ENCODE results near the gene BLNK.

Gene BLNK

GRCh38 chr10:96264938-96265337 lies 6.4 kb downstream of the BLNK start:
- DNase-seq (ENCODE audit: extremely low read depth in 1 of 2, low read depth in 1 of 2): no peak

DNA sequence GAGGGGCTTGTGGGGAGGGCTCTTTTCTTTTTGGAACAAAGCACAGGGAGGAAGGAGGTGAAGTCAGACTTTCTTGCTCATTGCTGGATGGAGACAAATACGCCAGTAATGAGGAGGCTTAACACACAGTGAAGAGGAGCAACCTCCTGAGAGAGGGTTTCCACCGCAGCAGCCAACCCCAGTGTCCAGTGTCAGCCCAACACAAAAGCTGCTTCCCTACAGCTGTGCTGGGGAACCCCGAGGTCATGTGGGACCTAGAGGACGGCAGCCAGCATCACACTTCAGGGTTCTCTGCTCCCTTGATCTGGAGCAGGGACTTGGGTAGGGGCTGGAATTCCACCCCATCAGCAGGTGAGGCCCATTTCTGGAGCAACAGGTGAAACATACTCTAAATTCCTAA lies 7.7 kb downstream of the BLNK start:
- no peak for DNase-seq (ENCODE audit: extremely low read depth in 1 of 2, low read depth in 1 of 2)

DNA sequence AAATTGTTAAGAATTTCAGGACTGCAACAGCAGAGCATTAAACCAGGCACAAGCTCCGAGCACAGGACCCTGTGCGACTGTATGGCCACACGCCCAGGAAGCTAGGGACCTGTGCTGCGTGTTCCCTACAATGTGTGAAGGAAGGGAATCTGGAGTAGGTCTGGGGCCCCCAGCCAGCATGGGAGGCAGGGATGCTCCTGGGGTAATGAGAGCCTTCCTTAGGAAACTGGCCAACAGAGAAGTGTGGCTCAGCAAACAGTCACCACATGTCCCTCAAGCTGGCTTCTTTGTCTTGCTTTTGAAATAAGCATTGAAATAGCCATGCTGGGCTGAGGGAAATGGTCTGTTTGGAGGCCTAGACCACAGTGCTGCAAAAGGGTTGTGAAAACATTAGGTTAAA lies 8.2 kb downstream of the BLNK start:
- DNase-seq (ENCODE audit: extremely low read depth in 1 of 2, low read depth in 1 of 2): no peak

DNA sequence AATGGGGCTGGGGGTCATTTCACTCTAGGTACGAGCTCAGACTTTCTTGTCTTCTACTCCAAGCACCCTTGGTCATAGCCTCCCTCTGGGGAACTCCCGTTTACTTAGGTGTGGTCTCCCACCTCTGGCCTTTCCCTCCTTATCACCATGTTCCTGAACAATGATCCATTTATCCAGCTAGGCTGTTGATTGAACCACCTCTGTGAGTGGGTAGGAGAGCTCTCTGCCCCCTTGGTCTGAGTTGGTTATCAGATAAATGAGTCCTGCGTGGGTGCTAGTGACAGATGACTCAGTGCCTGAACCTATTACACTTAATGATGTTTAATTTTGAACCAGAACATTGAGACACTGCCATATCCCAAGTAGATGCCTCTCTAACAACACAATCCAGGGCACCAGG lies 9.4 kb downstream of the BLNK start:
- DNase-seq (ENCODE audit: extremely low read depth in 1 of 2, low read depth in 1 of 2): no peak

- no peak for DNase-seq (ENCODE audit: extremely low read depth in 1 of 2, low read depth in 1 of 2)
These were observed 10.2 kb downstream of the BLNK start for GRCh38 chr10:96261132-96261531.

DNA sequence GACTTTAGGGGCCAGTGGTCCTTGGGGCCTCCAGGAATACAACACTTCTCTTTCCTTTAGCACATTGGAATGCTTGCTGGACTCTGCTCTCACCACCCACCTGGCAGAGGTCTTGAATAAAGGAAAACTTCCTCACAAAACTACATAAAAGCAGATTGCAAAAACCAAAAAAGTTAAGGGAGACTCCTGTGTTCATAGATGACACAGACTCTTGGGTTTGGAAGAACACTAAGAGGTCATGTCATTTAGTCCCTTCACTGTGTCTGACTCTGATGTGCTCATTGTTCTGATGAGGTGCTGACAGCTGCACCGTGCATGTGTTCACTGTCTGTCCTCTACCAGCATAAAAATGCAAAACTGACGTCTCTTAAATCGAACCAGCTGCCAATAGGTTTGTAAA lies 11.4 kb downstream of the BLNK start:
- no peak for DNase-seq (ENCODE audit: extremely low read depth in 1 of 2, low read depth in 1 of 2)

- DNase-seq (ENCODE audit: extremely low read depth in 1 of 2, low read depth in 1 of 2): no peak
These were observed 12.2 kb downstream of the BLNK start for GRCh38 chr10:96259150-96259549.

DNA sequence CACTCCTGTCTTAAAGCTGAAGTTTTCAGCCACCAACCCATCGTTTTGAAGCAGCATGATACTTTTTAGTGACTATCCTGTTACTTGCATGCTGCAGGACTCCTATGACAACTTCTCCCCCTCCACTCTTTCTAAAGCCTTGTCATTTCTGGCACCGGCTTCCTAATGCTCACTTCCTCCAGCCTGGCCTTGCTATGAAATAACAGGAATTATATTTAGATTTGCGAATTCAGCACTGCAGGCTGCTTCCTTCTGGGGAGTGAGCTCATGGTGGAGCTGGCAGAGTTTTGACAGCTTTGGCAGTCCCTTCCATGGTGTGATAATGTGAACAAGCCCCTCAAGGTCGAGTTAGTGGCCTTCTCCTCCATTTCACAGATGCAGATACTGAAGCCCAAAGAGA lies 13.4 kb downstream of the BLNK start:
- DNase-seq (ENCODE audit: extremely low read depth in 1 of 2, low read depth in 1 of 2): no peak

GRCh38 chr10:96255549-96256333 lies 15.6 kb downstream of the BLNK start:
- DNase-seq (ENCODE audit: extremely low read depth in 1 of 2, low read depth in 1 of 2): no peak

DNA sequence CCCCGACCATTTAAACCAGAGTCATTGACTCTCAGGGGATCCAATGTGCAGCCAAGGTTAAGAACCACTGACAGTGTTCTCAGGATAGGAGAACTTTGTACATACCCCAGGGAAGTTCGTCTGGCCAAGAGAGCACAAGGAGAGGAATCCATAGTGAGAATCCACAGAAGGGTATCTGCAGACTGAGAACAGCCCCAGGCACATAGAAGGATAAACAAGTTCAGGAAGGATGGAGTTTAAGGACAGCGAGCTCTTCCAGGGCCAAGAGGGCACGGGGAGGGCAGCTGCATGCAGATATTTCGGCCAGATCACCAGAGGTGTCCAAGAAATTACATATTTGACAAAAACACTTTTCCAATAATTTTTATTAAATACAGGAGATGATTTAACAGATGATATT lies 16.4 kb downstream of the BLNK start:
- DNase-seq (ENCODE audit: extremely low read depth in 1 of 2, low read depth in 1 of 2): no peak

- no peak for DNase-seq (ENCODE audit: extremely low read depth in 1 of 2, low read depth in 1 of 2)
These were observed 18.6 kb downstream of the BLNK start for GRCh38 chr10:96252730-96253129.

DNA sequence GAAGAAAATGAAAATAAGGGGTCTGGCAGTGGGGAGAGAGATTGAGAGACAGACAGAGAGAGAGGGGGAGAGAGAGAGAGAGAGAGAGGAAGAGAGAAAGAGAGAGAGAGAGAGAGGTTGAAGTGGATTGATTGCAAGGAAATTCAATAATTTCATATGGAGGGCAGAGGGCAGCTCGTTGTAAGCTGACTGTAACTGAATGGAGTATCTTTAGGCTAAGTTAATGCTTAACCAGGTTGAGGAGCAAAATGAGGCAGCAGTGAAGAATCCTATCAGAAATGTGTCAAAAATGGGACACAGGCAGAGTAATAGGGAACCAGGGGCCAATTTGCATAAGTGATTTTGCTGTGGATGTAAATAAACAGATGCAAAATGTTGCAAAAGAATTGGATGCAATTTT lies 21.0 kb downstream of the BLNK start:
- DNase-seq (ENCODE audit: extremely low read depth in 1 of 2, low read depth in 1 of 2): no peak

GRCh38 chr10:96249264-96249663 lies 22.1 kb downstream of the BLNK start:
- DNase-seq (ENCODE audit: extremely low read depth in 1 of 2, low read depth in 1 of 2): no peak

DNA sequence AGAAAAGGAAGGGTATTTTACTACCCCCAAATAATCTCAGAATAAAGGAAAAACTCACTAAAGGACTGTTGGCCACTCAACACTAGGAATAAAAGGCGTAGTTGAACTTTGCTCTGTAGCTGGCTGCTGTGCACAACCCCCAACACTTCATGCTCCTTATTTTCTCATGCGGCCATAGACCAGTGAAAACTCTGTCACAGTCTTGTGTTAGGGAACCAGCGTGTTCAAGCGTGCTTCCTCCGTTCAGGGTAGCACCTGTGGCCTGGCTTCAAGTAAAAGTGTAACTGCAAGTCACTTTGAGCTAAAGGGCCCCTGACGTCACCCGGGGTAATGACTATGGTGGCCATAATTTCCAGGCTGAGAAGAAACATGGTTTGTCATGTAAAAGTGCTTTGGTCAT lies 27.0 kb downstream of the BLNK start:
- no peak for DNase-seq (ENCODE audit: extremely low read depth in 1 of 2, low read depth in 1 of 2)

DNA sequence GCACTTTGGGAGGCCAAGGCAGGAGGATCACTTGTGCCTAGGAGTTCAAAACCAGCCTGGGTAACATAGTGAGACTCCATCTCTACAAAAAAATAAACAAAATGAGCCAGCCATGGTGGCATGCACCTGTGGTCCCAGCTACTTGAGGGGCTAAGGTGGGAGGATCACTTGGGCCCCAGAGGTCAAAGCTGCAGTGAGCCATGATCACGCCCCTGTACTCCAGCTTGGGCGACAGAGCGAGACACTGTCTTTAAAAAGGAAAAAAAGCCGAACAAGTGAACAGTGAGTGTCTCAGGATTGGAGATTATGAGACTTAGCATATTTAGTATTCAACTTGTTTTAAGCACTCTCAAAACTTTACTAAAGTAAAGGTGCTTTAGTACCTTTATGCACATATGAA lies 28.1 kb downstream of the BLNK start:
- DNase-seq (ENCODE audit: extremely low read depth in 1 of 2, low read depth in 1 of 2): no peak

GRCh38 chr10:96242822-96243221 lies 28.5 kb downstream of the BLNK start:
- no peak for DNase-seq (ENCODE audit: extremely low read depth in 1 of 2, low read depth in 1 of 2)

- DNase-seq (ENCODE audit: extremely low read depth in 1 of 2, low read depth in 1 of 2): no peak
These were observed 32.4 kb downstream of the BLNK start for GRCh38 chr10:96238646-96239623.

DNA sequence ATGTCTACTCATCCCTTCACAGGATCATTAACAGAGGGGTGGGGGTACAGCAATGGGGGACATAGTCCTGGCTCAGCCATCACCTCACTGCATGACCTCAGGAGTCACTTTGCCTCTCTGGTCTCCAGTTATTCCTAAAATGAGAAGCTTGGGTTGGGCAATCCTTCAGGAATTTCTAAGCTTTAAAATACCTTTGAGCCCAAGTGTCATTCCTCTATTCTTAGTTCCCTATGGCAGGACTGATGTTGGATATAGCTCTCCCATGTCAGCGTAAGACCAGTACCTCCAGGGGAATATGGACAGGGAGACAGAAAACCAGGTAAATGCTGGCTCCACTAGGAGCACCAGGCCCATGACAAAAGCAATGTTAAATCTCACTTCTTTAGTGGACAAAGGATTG lies 34.5 kb downstream of the BLNK start:
- DNase-seq (ENCODE audit: extremely low read depth in 1 of 2, low read depth in 1 of 2): no peak

- no peak for DNase-seq (ENCODE audit: extremely low read depth in 1 of 2, low read depth in 1 of 2)
These were observed 35.3 kb downstream of the BLNK start for GRCh38 chr10:96236090-96236478.

- no peak for DNase-seq (ENCODE audit: extremely low read depth in 1 of 2, low read depth in 1 of 2)
These were observed 35.9 kb downstream of the BLNK start for GRCh38 chr10:96235326-96236089.

GRCh38 chr10:96233959-96234358 lies 37.4 kb downstream of the BLNK start:
- DNase-seq (ENCODE audit: extremely low read depth in 1 of 2, low read depth in 1 of 2): no peak
